IMR-90 (cell line): ENCODE data around the gene RNF114.

ENCODE experiments used
- BHLHE40 ChIP-seq: fragments of 150-350 bp; IDR thresholded peaks from 2 replicates; pipeline ENCODE4 v1.6.1; 2016; ENCODE audit warnings: mild to moderate bottlenecking, low read depth, low read length
- CEBPB ChIP-seq: IDR thresholded peaks from 2 replicates; pipeline ENCODE4 v1.6.1; 2012; ENCODE audit warnings: low read depth, low read length, improper control_type of control experiment
- CTCF ChIP-seq: conservative IDR thresholded peaks from 2 replicates; pipeline ENCODE4 v1.5.1; 2012; ENCODE audit warnings: mild to moderate bottlenecking, low read depth, low read length, improper control_type of control experiment
- POLR2A ChIP-seq: IDR thresholded peaks from 2 replicates; pipeline ENCODE4 v1.6.1; 2012; ENCODE audit warnings: mild to moderate bottlenecking, low read depth, low read length

GRCh38 chr20:49985617-49986016 lies 49.4 kb downstream of the RNF114 start:
- TF ChIP-seq CEBPB (no peak), CTCF (no peak), POLR2A (no peak), BHLHE40 (no peak)
